WTC11 (cell line): ENCODE data around the gene CHMP2B.
"Not testable (repeated sequence)": the region's sequence is repeated elsewhere in the genome, so short reads cannot be mapped to it uniquely, and the experiment has no call there.

Experiments used
- GRHL2 ChIP-seq: fragments of 250-450 bp; sonication (Bioruptor Pico); IDR thresholded peaks from 2 replicates; pipeline ENCODE4 v1.8.0; 2022; ENCODE audit warnings: mild to moderate bottlenecking, moderate library complexity; ENCODE audit not compliant: insufficient replicate concordance, severe bottlenecking
- NFYB ChIP-seq: sonication (generic); formaldehyde crosslinking; conservative IDR thresholded peaks from 2 replicates; pipeline ENCODE4 v1.8.0; 2022; ENCODE audit warnings: low read depth, missing genetic modification reagents
- ZNF396 ChIP-seq: fragments of 250-450 bp; sonication (Bioruptor Pico); IDR thresholded peaks from 2 replicates; pipeline ENCODE4 v1.8.0; 2021; ENCODE audit warnings: mild to moderate bottlenecking, moderate library complexity, borderline replicate concordance
- TF ChIP-seq, protein P1 (sequence below): fragments of 200-600 bp; IDR thresholded peaks from 2 replicates; pipeline ENCODE4 v1.8.0; 2022; ENCODE audit warnings: antibody characterized with exemption

DNA sequence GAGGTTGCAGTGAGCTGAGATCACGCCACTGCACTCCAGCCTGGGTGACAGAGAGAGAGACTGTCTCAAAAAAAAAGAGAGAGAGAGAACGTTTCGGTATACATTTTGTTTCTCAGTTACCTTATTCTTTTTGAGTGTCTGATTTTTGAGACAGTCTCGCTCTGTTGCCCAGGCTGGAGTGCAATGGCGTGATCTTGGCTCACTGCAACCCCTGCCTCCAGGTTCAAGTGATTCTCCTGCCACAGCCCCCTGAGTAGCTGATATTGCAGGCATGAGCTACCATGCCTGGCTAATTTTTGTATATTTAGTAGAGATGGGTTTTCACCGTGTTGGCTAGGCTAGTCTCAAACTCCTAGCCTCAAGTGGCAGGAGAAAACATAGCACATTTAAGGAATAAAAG is 21.1 kb downstream of the CHMP2B start:
- TF ChIP-seq, protein P1, sequence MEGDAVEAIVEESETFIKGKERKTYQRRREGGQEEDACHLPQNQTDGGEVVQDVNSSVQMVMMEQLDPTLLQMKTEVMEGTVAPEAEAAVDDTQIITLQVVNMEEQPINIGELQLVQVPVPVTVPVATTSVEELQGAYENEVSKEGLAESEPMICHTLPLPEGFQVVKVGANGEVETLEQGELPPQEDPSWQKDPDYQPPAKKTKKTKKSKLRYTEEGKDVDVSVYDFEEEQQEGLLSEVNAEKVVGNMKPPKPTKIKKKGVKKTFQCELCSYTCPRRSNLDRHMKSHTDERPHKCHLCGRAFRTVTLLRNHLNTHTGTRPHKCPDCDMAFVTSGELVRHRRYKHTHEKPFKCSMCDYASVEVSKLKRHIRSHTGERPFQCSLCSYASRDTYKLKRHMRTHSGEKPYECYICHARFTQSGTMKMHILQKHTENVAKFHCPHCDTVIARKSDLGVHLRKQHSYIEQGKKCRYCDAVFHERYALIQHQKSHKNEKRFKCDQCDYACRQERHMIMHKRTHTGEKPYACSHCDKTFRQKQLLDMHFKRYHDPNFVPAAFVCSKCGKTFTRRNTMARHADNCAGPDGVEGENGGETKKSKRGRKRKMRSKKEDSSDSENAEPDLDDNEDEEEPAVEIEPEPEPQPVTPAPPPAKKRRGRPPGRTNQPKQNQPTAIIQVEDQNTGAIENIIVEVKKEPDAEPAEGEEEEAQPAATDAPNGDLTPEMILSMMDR, result not testable (repeated sequence)
- TF ChIP-seq GRHL2; NFYB; ZNF396 (CRISPR knock-in tag): not testable (repeated sequence)
